DND-41 (cell line): ENCODE results near the gene BCR.

Experiments
- CTCF ChIP-seq: IDR thresholded peaks from 2 replicates; pipeline ENCODE4 v1.5.1; 2012; ENCODE audit warnings: borderline replicate concordance, low read length, moderate library complexity, mild to moderate bottlenecking; ENCODE audit not compliant: poor library complexity, severe bottlenecking; ENCODE audit errors: extremely low read depth
- EZH2 ChIP-seq: IDR thresholded peaks from 3 replicates; pipeline ENCODE4 v1.6.1; 2012; ENCODE audit warnings: borderline replicate concordance, low read depth, mild to moderate bottlenecking, moderate library complexity, low read length, inconsistent platforms; ENCODE audit not compliant: severe bottlenecking

- TF ChIP-seq CTCF (peak; percentile 5), EZH2 (no peak)
Measured at GRCh38 chr22:23250785-23251363, 70.6 kb downstream of the BCR start.
